ENCODE data around the gene SSBP4.

Gene SSBP4

DNA sequence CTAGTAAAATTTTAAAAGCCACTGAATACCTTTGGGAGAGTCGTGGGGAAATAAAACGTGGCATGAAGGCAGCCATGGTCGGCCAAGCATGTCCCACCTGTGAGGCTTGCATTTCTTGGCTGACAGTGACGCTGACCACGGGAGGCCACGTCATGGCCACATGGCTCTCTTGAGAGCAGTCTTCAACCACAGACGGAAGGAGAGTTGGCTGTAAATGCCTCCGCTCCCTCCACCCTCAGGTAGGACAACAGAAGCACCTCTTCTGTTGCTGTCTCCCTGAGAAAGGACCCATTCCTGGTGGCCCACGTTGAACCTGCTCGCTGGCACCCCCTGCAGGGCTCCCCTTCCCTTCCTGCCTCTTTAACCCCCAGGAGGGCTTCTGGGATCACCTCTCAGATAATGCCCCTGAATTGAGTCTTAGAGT is 11.1 kb upstream of the SSBP4 start:
- Histone ChIP-seq H3K4me2 (ENCODE audit: low read depth, low read length, poor library complexity, severe bottlenecking) (no peak overlapping the region), H3K4me3 (ENCODE audit: insufficient read depth, low read length, poor library complexity, severe bottlenecking) (no peak overlapping the region)

DNA sequence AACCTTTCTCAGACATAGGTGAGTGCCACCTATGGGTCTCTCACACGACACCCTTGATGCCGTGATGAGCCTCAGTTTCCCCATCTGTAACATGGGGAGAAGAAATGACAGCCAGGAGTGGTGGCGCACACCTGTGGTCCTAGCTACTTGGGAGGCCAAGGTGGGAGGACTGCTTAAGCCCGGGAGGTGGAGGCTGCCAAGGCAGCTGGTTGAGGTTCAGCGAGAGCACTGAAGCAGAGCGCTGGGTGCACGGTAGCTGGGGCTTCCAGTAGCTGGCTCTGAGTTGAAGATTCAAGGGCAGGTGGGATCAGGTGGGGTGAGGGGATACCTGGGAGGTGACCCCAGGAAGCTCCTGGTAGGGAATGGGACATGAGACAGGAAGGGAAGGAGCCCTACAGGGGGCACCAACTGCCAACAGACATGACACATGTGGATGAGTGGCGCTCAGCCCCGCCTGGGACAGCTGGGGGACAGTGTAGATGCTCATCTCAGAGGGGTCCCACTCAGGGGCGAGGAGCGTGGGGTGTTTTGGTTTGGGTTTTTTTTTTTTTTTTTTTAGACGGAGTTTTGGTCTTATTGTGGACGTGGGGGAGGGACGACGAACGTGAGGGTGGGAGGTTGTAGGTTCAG is 6.5 kb upstream of the SSBP4 start:
- no peaks in the 10 kb centered on the region for H3F3A ChIP-seq (ENCODE audit: insufficient read depth)
- H3K4me3 ChIP-seq (ENCODE audit: insufficient read depth, low read length, poor library complexity, severe bottlenecking) = no peak overlapping the region
- no peaks in the 10 kb centered on the region for H3K79me2 ChIP-seq (ENCODE audit: insufficient read depth, low read length)
- no peaks in the 10 kb centered on the region for H3K9me2 ChIP-seq (replicated peaks; ENCODE audit: insufficient read depth, low read length)
- no peaks in the 10 kb centered on the region for H3K27me3 ChIP-seq (ENCODE audit: low read length)
- TF ChIP-seq EZH2phosphoT487 (conservative IDR thresholded peaks at IDR 0.05; ENCODE audit: low read length) = no peak
- TF ChIP-seq, protein P1, sequence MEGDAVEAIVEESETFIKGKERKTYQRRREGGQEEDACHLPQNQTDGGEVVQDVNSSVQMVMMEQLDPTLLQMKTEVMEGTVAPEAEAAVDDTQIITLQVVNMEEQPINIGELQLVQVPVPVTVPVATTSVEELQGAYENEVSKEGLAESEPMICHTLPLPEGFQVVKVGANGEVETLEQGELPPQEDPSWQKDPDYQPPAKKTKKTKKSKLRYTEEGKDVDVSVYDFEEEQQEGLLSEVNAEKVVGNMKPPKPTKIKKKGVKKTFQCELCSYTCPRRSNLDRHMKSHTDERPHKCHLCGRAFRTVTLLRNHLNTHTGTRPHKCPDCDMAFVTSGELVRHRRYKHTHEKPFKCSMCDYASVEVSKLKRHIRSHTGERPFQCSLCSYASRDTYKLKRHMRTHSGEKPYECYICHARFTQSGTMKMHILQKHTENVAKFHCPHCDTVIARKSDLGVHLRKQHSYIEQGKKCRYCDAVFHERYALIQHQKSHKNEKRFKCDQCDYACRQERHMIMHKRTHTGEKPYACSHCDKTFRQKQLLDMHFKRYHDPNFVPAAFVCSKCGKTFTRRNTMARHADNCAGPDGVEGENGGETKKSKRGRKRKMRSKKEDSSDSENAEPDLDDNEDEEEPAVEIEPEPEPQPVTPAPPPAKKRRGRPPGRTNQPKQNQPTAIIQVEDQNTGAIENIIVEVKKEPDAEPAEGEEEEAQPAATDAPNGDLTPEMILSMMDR (IDR thresholded peaks at IDR 0.05; ENCODE audit: insufficient read depth, low read length, poor library complexity, severe bottlenecking) = no peak
- H3K36me3 ChIP-seq (ENCODE audit: low read length) = no peaks in the 10 kb centered on the region
- H3K27ac ChIP-seq (ENCODE audit: low read depth, low read length) = no peak overlapping the region
- no peaks in the 10 kb centered on the region for H3K9me3 ChIP-seq (ENCODE audit: insufficient read depth, low read length)
- H2AFZ ChIP-seq (ENCODE audit: low read depth, low read length, severe bottlenecking) = no peak overlapping the region
- H3K9ac ChIP-seq (ENCODE audit: low read length) = no peak overlapping the region
- no peaks in the 10 kb centered on the region for H4K20me1 ChIP-seq (ENCODE audit: low read depth, low read length)
- H3K4me2 ChIP-seq (ENCODE audit: low read depth, low read length, poor library complexity, severe bottlenecking) = no peak overlapping the region

More for the DNA sequence above, 11.1 kb upstream of the SSBP4 start:
- Histone ChIP-seq H3K36me3 (ENCODE audit: low read length) (no peaks in the 10 kb centered on the region), H3K9me2 (replicated peaks; ENCODE audit: insufficient read depth, low read length) (no peaks in the 10 kb centered on the region), H3F3A (ENCODE audit: insufficient read depth) (no peaks in the 10 kb centered on the region), H3K79me2 (ENCODE audit: insufficient read depth, low read length) (no peaks in the 10 kb centered on the region), H3K9ac (ENCODE audit: low read length) (no peak overlapping the region), H3K27me3 (ENCODE audit: low read length) (no peaks in the 10 kb centered on the region), H2AFZ (ENCODE audit: low read depth, low read length, severe bottlenecking) (no peak overlapping the region), H3K27ac (ENCODE audit: low read depth, low read length) (no peak overlapping the region; the same call in 1 of the 2 replicates), H4K20me1 (ENCODE audit: low read depth, low read length) (no peaks in the 10 kb centered on the region), H3K9me3 (ENCODE audit: insufficient read depth, low read length) (no peaks in the 10 kb centered on the region)
- TF ChIP-seq, protein P1 (IDR thresholded peaks at IDR 0.05; ENCODE audit: insufficient read depth, low read length, poor library complexity, severe bottlenecking) = no peak
- TF ChIP-seq EZH2phosphoT487 (conservative IDR thresholded peaks at IDR 0.05; ENCODE audit: low read length) = no peak

- H3K79me2 ChIP-seq (ENCODE audit: insufficient read depth, low read length) = no peaks in the 10 kb centered on the region
- H3K4me3 ChIP-seq (ENCODE audit: insufficient read depth, low read length, poor library complexity, severe bottlenecking) = no peak overlapping the region
- H3K9me2 ChIP-seq (replicated peaks; ENCODE audit: insufficient read depth, low read length) = no peaks in the 10 kb centered on the region
- H3K27me3 ChIP-seq (ENCODE audit: low read length) = no peaks in the 10 kb centered on the region
- H3K27ac ChIP-seq (ENCODE audit: low read depth, low read length) = no peak overlapping the region
- no peak overlapping the region for H3K4me2 ChIP-seq (ENCODE audit: low read depth, low read length, poor library complexity, severe bottlenecking)
- peaks cover 6% of the 10 kb centered on the region; the same call in 1 of the 2 replicates for H3F3A ChIP-seq (ENCODE audit: insufficient read depth)
- no peaks in the 10 kb centered on the region for H3K9me3 ChIP-seq (ENCODE audit: insufficient read depth, low read length)
- H3K9ac ChIP-seq (ENCODE audit: low read length) = no peak overlapping the region
- H2AFZ ChIP-seq (ENCODE audit: low read depth, low read length, severe bottlenecking) = no peak overlapping the region
- no peaks in the 10 kb centered on the region for H3K36me3 ChIP-seq (ENCODE audit: low read length)
- H4K20me1 ChIP-seq (ENCODE audit: low read depth, low read length) = no peaks in the 10 kb centered on the region
- no peak for TF ChIP-seq EZH2phosphoT487 (conservative IDR thresholded peaks at IDR 0.05; ENCODE audit: low read length)
- TF ChIP-seq, protein P1 (IDR thresholded peaks at IDR 0.05; ENCODE audit: insufficient read depth, low read length, poor library complexity, severe bottlenecking) = no peak
Measured at GRCh38 chr19:18414504-18415177, 4.6 kb upstream of the SSBP4 start.

Measured in SU-DHL-6 (cell line).